OCI-LY3 (cell line): ENCODE data around the gene GRAMD1A.

Experiments
- H2AFZ ChIP-seq: fragments of 200-600, 300-600 bp; shearing (Covaris generic); 2 replicates; pipeline ENCODE4 v1.6.0; 2014; ENCODE audit warnings: antibody characterized with exemption, low read depth, low read length
- H3K27ac ChIP-seq: fragments of 200-600, 300-600 bp; sonication (generic); 2 replicates; pipeline ENCODE4 v1.5.1; 2014; ENCODE audit warnings: mild to moderate bottlenecking, low read length, moderate library complexity, mixed read lengths
- H3K27me3 ChIP-seq: fragments of 200-600, 300-600 bp; sonication (generic); 2 replicates; pipeline ENCODE4 v1.6.1; 2014; ENCODE audit warnings: low read depth, low read length, mixed read lengths
- H3K36me3 ChIP-seq: fragments of 200-600, 300-600 bp; sonication (generic); replicated peaks from 2 replicates; pipeline ENCODE3; 2014; ENCODE audit warnings: low read depth, low read length, mixed read lengths
- H3K4me1 ChIP-seq: fragments of 300-600, 200-600 bp; sonication (generic); 2 replicates; pipeline ENCODE4 v1.6.1; 2014; ENCODE audit warnings: low read length, mixed read lengths
- H3K4me2 ChIP-seq: fragments of 200-600, 300-600 bp; sonication (generic); 2 replicates; pipeline ENCODE4 v1.6.1; 2014; ENCODE audit warnings: low read length, mixed read lengths
- H3K4me3 ChIP-seq: fragments of 300-600, 200-600 bp; sonication (generic); 2 replicates; pipeline ENCODE4 v1.5.1; 2014; ENCODE audit warnings: antibody characterized with exemption, mild to moderate bottlenecking, low read length, moderate library complexity
- H3K79me2 ChIP-seq: fragments of 300-600, 200-600 bp; shearing (Covaris generic); 2 replicates; pipeline ENCODE4 v1.6.1; 2014; ENCODE audit warnings: mild to moderate bottlenecking, low read length, mixed read lengths
- H3K9ac ChIP-seq: fragments of 300-600, 200-600 bp; shearing (Covaris generic); 2 replicates; pipeline ENCODE4 v1.6.0; 2014; ENCODE audit warnings: mild to moderate bottlenecking, low read length, moderate library complexity
- H3K9me3 ChIP-seq: fragments of 200-600, 300-600 bp; shearing (Covaris generic); 2 replicates; pipeline ENCODE4 v1.6.1; 2014; ENCODE audit warnings: low read length, mixed read lengths; ENCODE audit not compliant: insufficient read depth
- H4K20me1 ChIP-seq: fragments of 200-600, 300-600 bp; sonication (generic); 2 replicates; pipeline ENCODE4 v1.6.1; 2016; ENCODE audit warnings: low read length, mixed read lengths; ENCODE audit not compliant: insufficient read depth
- EZH2phosphoT487 ChIP-seq: fragments of 200-600 bp; shearing (Covaris generic); IDR thresholded peaks from 2 replicates; pipeline ENCODE4 v1.6.1; 2018; ENCODE audit warnings: antibody characterized with exemption, mixed run types, low read depth
- TF ChIP-seq, protein P1 (sequence below): fragments of 200-600, 300-600 bp; sonication (generic); IDR thresholded peaks from 2 replicates; pipeline ENCODE4 v1.5.1; 2014; ENCODE audit warnings: antibody characterized with exemption, low read length, low read depth

The GRAMD1A gene

DNA sequence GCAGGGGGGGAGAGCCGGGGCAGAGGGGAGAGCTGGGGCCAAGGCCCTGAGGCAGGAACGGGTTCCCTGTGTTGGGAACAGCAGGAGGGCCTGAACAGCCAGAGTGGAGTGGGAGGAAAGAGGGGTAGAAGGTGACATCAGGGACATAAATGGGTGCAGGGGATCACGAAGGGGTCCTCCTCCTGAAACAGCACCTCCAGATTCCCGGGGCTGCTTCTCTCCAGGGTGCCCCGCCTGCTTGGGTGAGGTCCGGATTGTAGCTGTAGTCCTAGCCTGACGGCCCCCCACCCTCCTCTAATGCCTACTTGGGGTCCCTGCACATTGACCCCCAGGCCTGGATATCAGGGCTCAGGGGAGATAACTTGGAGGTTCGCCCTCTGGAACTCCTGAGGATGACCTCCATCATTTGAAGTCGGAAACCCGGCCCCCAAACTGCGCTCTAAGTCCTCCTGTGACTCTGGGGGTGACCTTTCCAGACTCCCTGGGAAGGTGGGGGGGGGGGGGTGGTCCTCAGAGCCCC, 29.7 kb downstream of the GRAMD1A start:
- TF ChIP-seq EZH2phosphoT487, result no peak
- TF ChIP-seq, protein P1, sequence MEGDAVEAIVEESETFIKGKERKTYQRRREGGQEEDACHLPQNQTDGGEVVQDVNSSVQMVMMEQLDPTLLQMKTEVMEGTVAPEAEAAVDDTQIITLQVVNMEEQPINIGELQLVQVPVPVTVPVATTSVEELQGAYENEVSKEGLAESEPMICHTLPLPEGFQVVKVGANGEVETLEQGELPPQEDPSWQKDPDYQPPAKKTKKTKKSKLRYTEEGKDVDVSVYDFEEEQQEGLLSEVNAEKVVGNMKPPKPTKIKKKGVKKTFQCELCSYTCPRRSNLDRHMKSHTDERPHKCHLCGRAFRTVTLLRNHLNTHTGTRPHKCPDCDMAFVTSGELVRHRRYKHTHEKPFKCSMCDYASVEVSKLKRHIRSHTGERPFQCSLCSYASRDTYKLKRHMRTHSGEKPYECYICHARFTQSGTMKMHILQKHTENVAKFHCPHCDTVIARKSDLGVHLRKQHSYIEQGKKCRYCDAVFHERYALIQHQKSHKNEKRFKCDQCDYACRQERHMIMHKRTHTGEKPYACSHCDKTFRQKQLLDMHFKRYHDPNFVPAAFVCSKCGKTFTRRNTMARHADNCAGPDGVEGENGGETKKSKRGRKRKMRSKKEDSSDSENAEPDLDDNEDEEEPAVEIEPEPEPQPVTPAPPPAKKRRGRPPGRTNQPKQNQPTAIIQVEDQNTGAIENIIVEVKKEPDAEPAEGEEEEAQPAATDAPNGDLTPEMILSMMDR, result no peak
- no peak overlapping the region for H3K27ac ChIP-seq
- peak overlapping the region; percentile 43 for H3K4me3 ChIP-seq
- H3K79me2 ChIP-seq, result no peaks in the 10 kb centered on the region
- H3K9ac ChIP-seq, result no peak overlapping the region
- H3K9me3 ChIP-seq, result no peaks in the 10 kb centered on the region
- peak overlapping the region; percentile 44 for H3K4me2 ChIP-seq
- H3K36me3 ChIP-seq, result peaks cover 23% of the 10 kb centered on the region
- no peak overlapping the region for H2AFZ ChIP-seq
- H3K27me3 ChIP-seq, result 0 out of 2 replicates have a peak, but pooled peaks cover 5% of the 10 kb centered on the region
- H4K20me1 ChIP-seq, result peaks cover 12% of the 10 kb centered on the region; the same call in 1 of the 2 replicates
- H3K4me1 ChIP-seq, result no peaks in the 10 kb centered on the region

DNA sequence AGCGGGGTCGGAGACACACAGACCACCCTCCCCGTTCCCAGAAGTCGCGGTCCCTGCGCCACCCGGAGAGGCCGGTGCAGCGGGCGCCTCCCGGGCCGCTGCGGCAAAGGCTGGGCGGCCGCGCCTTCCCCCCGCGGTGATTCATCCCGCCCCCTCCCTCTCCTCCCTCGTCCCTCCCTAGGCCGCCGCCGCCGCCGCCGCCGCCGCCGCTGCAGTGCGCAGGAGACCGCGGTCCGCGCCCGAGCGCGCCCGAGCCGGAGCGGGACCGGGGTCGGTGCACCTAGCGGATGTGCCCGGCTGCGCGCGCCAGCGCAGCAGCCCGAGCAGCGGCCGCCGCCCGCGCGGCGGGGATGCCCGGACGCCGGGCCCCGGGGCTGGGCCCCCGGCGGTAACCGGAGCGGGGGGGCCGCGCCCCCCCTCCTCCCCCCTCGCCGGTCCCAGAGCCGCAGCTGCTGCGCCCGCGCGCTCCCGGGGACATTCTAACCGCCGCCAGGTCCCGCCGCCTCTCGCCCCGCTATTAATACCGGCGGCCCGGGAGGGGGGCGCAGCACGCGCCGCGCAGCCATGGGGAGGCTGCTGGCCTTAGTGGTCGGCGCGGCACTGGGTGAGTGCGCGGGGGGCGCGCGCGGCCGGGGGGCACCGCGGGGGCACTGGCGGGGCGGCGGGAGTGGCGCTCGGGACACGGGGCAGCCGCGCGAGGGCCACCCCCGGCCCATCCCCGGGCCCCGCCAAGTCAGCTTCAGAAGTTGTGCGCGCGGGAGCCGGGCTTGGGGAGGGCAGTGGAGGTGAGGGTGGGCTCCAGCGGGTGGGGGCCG, 30.3 kb downstream of the GRAMD1A start, which contains the start of gene SCN1B:
TSS of gene SCN1B (plus strand) at position 214 of the 815 bp plus-strand sequence. CDS start at position 565, 351 bp downstream.
- H3K4me2 ChIP-seq, result peak within 1 kb of the TSS; percentile 44
- H3K9ac ChIP-seq, result no peak within 1 kb of the TSS
- H3K79me2 ChIP-seq, result no peaks in the 10 kb centered on the region
- peaks cover 19% of the 10 kb centered on the region for H3K36me3 ChIP-seq
- no peaks in the 10 kb centered on the region for H3K4me1 ChIP-seq
- peaks cover 9% of the 10 kb centered on the region; the same call in 1 of the 2 replicates for H4K20me1 ChIP-seq
- TF ChIP-seq, protein P1, result no peak
- no peak for TF ChIP-seq EZH2phosphoT487
- no peak within 1 kb of the TSS for H3K27ac ChIP-seq
- peak within 1 kb of the TSS; percentile 43 for H3K4me3 ChIP-seq
- no peak within 1 kb of the TSS for H2AFZ ChIP-seq
- H3K9me3 ChIP-seq, result no peaks in the 10 kb centered on the region
- H3K27me3 ChIP-seq, result 0 out of 2 replicates have a peak, but pooled peaks cover 5% of the 10 kb centered on the region

DNA sequence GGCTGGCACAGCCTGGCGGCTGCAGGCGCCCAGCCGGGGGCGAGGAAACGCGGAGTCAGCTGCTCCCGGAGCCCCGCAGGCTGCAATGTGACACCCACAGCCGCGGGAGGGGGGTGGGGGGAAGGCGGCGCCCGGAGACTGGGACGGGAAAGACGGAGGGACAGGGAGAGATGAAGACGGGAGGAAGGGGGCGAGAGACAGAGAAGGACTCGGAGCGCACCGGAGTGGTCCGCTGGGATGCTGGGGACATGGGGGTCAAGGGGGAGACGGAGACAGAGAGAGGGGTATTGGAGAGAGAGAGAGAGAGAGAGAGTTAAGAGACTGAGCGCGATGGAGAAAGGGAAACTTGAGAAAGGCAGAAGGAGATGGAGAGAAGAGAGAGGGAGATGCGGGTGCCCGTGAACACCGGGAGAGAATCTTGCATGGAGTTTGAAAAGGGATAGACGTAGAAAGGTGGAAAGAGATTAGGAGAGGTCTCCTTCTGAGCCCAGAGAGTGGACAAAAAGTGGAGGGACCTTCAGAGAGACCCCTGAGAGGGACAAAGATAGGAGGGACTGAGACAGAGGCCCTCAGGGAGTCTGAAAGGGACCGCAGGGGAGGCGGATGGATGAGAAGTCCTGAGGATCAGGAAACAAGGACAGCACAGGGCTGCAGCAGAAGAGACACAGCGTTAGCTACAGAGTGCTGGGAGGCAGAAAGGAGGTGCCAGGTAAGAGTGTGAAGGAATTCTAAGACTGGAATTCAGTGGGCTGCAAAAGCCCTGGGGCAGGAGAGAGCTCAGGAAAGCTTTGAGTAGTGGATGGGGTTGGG, 31.2 kb downstream of the GRAMD1A start:
- Histone ChIP-seq H3K4me2 (no peak overlapping the region), H2AFZ (no peak overlapping the region)
- TF ChIP-seq EZH2phosphoT487, result no peak
- TF ChIP-seq, protein P1, result no peak

More for the DNA sequence above, 31.2 kb downstream of the GRAMD1A start:
- Histone ChIP-seq H3K79me2 (no peaks in the 10 kb centered on the region), H3K4me3 (no peak overlapping the region), H4K20me1 (peaks cover 9% of the 10 kb centered on the region; the same call in 1 of the 2 replicates), H3K9ac (no peak overlapping the region), H3K27me3 (0 out of 2 replicates have a peak, but pooled peaks cover 5% of the 10 kb centered on the region), H3K9me3 (no peaks in the 10 kb centered on the region), H3K27ac (no peak overlapping the region), H3K4me1 (no peaks in the 10 kb centered on the region), H3K36me3 (peaks cover 14% of the 10 kb centered on the region)
